Measurements from ENCODE around the gene RGS7. TPM values are rescaled to one million over a fixed set of nuclear protein-coding genes. Genes with fewer than 3 reads are reported as not detected.

RGS7 gene
- not detected for total RNA-seq
- long read RNA-seq: 0 reads

DNA sequence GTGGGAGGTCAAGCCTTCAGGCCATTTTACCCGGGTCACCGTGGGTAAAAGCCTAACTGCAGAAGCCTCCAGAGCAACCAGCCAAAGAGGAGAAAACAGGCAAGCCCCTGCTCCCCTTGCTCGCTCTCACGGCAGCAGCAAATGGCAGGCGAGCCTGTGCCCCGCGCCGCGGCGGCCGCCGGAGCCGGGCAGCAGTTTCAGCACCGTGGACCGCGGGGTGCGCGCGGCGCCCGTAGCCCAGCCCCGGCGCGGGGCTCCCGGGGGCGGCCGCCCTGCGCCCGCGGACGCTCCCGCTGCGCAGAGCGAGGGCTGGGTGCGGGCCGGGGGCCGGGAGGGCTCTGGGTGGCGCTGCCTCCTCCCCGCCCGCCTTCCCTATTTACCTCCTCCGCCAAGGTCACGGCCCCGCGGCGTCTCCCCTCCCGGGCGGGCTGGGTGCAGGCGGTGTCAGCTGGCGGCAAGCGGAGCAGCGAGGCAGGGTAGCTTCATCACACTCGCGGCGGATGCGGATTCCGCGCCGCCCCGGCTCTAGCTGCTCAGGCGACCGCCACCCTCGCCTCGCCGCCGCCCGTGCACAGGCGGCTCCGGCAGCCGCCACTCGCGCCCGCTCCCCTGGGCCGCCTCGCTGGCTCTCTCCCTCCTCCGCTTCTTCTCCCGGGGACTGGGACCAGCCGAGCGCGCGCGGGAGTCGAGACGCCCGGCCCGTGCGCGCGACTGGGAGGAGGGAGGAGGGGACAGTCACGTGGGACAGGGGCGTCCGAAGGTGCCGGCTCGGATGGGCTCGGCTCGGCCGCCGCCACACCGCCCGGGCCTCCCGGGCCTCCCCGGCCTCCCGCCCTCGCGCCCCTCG, at the start of gene RGS7:
TSS of gene RGS7 (minus strand) at position 687 of the 847 bp plus-strand sequence.
- intact Hi-C loops (cut with DNase I): no loop called here

DNA sequence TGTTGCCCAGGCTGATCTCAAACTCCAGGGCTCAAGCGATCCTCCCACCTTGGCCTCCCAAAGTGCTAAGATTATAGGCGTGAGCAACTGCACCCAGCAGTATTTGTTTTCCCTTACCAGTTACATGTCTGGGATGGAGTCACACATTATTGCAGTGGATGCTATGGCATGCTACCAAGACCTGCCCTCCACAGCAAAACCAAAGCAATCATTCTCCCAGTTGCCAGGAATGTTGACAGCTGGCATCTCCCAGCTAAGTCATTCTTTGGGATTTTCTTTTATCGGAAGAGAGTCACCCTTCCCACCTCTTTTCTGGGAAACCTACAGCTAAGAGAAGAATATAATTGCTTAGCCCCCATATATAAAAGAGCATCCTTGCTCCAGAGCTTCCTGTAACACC, 49.4 kb upstream of the RGS7 start:
- DNase-seq (ENCODE audit: low spot score): no peak
- intact Hi-C loops (cut with DNase I): no loop called here

More for the DNA sequence above, at the start of gene RGS7:
- DNase-seq (ENCODE audit: low spot score): no peak

DNA sequence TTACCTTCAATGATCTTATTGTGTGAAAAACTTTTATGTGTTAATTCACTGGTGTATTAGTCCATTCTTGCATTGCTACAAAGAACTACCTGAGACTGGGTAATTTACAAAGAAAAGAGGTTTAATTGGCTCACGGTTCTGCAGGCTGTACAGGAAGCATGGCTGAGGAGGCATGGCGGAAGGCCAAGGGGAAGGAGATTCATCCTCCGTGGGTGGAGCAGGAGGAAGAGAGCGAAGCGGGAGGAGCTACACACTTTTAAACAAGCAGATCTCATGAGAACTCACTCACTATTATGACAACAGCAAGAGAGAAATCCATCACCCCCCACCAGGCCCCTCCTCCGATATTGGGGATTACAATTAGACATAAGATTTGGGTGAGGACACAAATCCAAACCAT, 44.2 kb upstream of the RGS7 start:
- no peak for DNase-seq (ENCODE audit: low spot score)

DNA sequence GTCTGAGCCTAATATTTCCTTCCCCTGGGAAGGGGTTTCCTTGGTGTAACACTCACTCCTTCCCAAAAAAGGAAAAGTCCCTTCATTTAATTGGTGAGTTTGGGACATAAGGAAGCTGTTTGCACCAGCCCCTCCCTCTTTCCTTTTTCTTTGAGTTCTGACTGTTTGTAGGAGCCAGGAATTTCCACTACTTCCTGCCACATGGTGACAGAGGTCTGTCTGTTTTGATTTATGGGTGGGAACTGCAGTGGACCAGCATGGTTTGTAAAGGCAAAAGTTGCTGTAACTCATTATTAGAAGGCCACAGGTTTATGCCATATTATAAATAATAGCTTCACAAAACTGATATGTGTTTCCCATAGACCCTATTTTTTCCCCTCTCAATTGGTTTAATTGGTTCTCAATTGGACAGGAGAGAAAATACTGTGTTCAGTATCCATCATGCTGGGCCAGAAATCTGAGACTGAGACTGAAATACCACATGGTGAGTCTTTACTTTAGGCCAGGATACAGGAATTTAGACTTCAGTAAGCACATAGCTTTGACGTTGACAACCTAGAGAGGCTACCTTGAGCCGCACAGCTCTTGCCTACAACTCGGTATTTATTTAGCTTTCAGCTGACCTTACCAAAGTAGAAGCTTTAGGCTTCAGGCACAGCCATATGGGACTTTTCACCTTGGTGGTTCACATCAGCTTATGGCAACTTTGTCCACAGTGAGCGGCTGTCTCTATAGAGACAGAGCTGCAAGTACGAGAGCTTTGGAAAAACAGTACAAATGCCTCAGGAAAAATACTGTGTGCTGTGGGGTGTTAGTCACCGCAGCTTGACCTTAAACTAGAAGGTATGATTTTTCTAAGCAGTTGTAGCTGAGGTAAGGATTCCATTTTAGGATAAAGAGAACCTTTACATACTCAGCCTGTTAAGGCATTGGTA, 40.0 kb upstream of the RGS7 start:
- DNase-seq (ENCODE audit: low spot score): no peak
- intact Hi-C loops (cut with DNase I): no loop called here

More for the DNA sequence above, 44.2 kb upstream of the RGS7 start:
- intact Hi-C loops (cut with DNase I): no loop called here

- intact Hi-C loops (cut with DNase I): no loop called here
- DNase-seq (ENCODE audit: low spot score): no peak
Observed at GRCh38 chr1:241391926-241392710, 35.1 kb upstream of the RGS7 start.

DNA sequence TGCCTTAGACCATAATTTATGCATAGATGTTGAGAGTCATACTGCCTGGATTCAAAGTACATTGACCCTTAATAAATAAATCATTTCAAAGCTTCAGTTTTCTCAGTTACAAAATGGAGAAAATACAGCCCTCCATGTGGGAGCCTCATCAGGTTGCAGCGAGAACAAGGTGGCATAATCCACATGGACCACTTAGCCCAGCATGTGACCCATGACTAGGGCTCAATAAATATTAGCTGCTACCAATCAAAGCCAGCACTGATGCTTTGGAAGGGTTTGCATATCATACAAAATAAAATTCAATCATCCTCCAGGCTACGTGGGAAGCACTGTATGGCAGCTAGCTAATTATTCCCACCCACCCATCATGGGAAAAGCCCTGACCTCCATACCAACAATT, 33.5 kb upstream of the RGS7 start:
- DNase-seq (ENCODE audit: low spot score): no peak
- intact Hi-C loops (cut with DNase I): no loop called here

- DNase-seq (ENCODE audit: low spot score): no peak
- intact Hi-C loops (cut with DNase I): no loop called here
Observed at GRCh38 chr1:241389400-241389799, 32.4 kb upstream of the RGS7 start.

GRCh38 chr1:241387216-241387615, 30.2 kb upstream of the RGS7 start:
- intact Hi-C loops (cut with DNase I): no loop called here
- no peak for DNase-seq (ENCODE audit: low spot score)

- DNase-seq (ENCODE audit: low spot score): no peak
- intact Hi-C loops (cut with DNase I): no loop called here
Observed at GRCh38 chr1:241376701-241377100, 19.7 kb upstream of the RGS7 start.

- DNase-seq (ENCODE audit: low spot score): no peak
- intact Hi-C loops (cut with DNase I): no loop called here
Observed at GRCh38 chr1:241375886-241376285, 18.9 kb upstream of the RGS7 start.

DNA sequence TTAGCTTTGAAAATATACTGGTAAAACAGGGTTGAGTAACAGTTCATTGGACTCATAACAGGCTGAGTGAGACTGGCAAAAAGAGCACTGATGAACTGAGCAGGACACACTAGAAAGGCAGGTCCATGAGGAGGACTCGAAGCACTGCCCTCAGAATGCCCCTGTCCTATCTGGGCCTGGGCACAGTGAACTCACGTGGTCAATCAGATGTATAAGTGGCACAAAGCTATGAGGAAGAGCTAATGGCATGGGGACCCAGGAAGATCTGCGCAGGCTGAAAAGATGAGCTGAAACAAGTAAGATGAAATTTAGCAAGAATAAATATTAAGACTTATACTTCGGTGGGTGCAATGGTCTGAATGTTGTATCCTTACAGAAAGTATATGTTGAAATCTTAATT, 9.2 kb upstream of the RGS7 start:
- intact Hi-C loops (cut with DNase I): no loop called here
- no peak for DNase-seq (ENCODE audit: low spot score)

DNA sequence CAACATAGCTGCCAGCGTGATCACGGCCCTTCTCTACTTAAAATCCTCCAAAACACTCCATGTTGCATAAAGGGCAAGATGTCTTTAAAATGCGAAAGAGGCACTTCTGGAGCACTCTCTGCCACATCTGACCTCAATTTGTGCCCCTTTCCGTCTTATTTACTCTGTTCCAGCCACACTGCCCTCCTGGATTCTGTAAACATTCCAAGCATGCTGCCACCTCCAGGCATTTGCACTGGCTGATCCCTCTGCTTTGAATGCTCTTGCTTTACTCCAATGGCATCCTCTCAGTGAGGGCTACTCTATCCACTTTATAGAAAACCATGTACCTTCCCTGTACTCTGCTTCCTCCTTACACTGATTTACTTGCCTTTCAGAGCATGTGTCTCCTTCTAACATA, 5.3 kb upstream of the RGS7 start:
- DNase-seq (ENCODE audit: low spot score): no peak
- intact Hi-C loops (cut with DNase I): no loop called here

GRCh38 chr1:241357366-241358340, 648 bp upstream of the RGS7 start:
- intact Hi-C loops (cut with DNase I): no loop called here
- DNase-seq (ENCODE audit: low spot score): no peak

DNA sequence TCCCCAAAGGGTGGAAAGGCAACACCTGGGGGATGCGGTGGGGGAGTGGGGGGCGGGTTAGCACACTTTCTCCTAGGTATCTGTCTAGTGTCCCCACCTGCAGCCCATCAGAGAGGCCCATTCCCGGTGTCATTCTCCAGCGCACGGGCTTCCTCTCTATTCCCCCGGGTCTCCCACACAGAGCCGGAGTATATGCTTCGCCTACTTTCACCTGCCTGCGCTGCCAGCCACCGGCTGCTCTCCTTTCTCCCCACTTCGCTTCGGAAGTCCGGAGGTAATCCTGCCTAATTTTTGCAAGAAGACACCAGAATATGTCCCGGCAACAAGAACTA, 852 bp downstream of the RGS7 start:
- intact Hi-C loops (cut with DNase I): no loop called here
- no peak for DNase-seq (ENCODE audit: low spot score)

- DNase-seq (ENCODE audit: low spot score): no peak
- intact Hi-C loops (cut with DNase I): no loop called here
Observed at GRCh38 chr1:241355311-241356010, 1.5 kb downstream of the RGS7 start.

- no peak for DNase-seq (ENCODE audit: low spot score)
- intact Hi-C loops (cut with DNase I): no loop called here
Observed at GRCh38 chr1:241352401-241352800, 4.6 kb downstream of the RGS7 start.

GRCh38 chr1:241351841-241352240, 5.2 kb downstream of the RGS7 start:
- intact Hi-C loops (cut with DNase I): no loop called here
- no peak for DNase-seq (ENCODE audit: low spot score)

GRCh38 chr1:241343956-241344355, 13.0 kb downstream of the RGS7 start:
- intact Hi-C loops (cut with DNase I): no loop called here
- no peak for DNase-seq (ENCODE audit: low spot score)

Data from cardiac septum (tissue), 1 donor.